ENCODE data around the gene PRDM7. TPM values are rescaled to one million over a fixed set of nuclear protein-coding genes. Genes with fewer than 3 reads are reported as not detected.
A peak's percentile ranks its signal among the peaks of the same experiment; 100 is the strongest.
"Not testable (repeated sequence)": the region's sequence is repeated elsewhere in the genome, so short reads cannot be mapped to it uniquely, and the experiment has no call there.

The PRDM7 gene
- total and polyA plus RNA-seq, 2 of the 8 experiments (the other 6 are each of a cell fraction or from before 2014, with no cell fraction given): 0.02 TPM; not detected in 1

DNA sequence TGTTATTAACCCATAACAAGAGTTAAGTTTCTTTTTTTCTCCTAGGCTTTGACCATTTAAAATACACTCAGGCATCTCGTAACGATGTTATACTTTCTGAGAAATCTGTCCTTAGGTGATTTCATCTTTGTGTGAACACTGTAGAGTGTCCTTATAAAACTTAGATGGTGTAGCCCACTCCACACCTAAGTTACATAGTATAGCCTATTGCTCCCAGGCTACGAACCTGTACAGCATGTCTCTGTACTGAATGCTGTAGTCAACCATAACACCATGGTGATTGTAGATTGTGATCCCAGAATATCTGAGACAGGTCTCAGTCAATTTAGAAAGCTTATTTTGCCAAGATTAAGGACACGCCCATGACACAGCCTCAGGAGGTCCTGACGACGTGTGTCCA is 30.5 kb upstream of the PRDM7 start:
- H3K36me3 ChIP-seq (ENCODE audit: control insufficient read depth in 2 of 4, insufficient read depth in 4 of 4, low read length in 3 of 4); H3K4ac ChIP-seq (replicated peaks; ENCODE audit: insufficient read length, low read depth, low read length); H3K23me2 ChIP-seq (ENCODE audit: low read depth, low read length); H2BK5ac ChIP-seq (ENCODE audit: low read depth, low read length); CTCF ChIA-PET (ENCODE audit: partially characterized antibody); H3K18ac ChIP-seq (ENCODE audit: extremely low read depth, low read length); H4K20me1 ChIP-seq (replicated peaks in 1 of 2; ENCODE audit: control insufficient read depth in 1 of 2, insufficient read depth in 2 of 2, low read length in 2 of 2); H3K27me3 ChIP-seq (replicated peaks in 1 of 4; ENCODE audit: control insufficient read depth in 3 of 4, extremely low read depth in 1 of 4, insufficient read depth in 3 of 4, low read length in 3 of 4); H3K79me1 ChIP-seq (ENCODE audit: low read depth, low read length); H3K27ac ChIP-seq (ENCODE audit: low read depth, low read length); H2AK5ac ChIP-seq (ENCODE audit: low read depth, low read length); H4K8ac ChIP-seq (ENCODE audit: extremely low read depth, insufficient read depth, low read length); H3K4me1 ChIP-seq (replicated peaks in 1 of 4; ENCODE audit: control insufficient read depth in 3 of 4, insufficient read depth in 4 of 4, low read length in 3 of 4); H2BK120ac ChIP-seq (replicated peaks; ENCODE audit: low read depth, low read length); H3K23ac ChIP-seq (ENCODE audit: insufficient read length); H2BK12ac ChIP-seq (ENCODE audit: low read depth, low read length); H2AFZ ChIP-seq (ENCODE audit: low read length); DNase-seq (ENCODE audit: low read depth in 1 of 2, low spot score in 2 of 2); H3K9me3 ChIP-seq (ENCODE audit: insufficient read depth in 2 of 2, low read depth in 1 of 2, low read length in 1 of 2); FAIRE-seq; H3K4me3 ChIP-seq (ENCODE audit: extremely low read depth in 1 of 4, insufficient read depth in 2 of 4, low read depth in 3 of 4, low read length in 4 of 4); H3K56ac ChIP-seq (replicated peaks; ENCODE audit: insufficient read length, low read depth, low read length); H3K14ac ChIP-seq (ENCODE audit: insufficient read length); H4K91ac ChIP-seq (replicated peaks; ENCODE audit: insufficient read length, low read length); POLR2A ChIA-PET (ENCODE audit: partially characterized antibody); H3K9ac ChIP-seq (replicated peaks in 1 of 4; ENCODE audit: extremely low read depth in 1 of 4, low read depth in 3 of 4, low read length in 3 of 4); H2BK20ac ChIP-seq (ENCODE audit: low read length); H3K4me2 ChIP-seq (ENCODE audit: insufficient read depth in 1 of 2, low read depth in 2 of 2, low read length in 2 of 2); H3K79me2 ChIP-seq (ENCODE audit: control insufficient read depth in 1 of 2, insufficient read depth in 2 of 2, low read length in 2 of 2); H2BK15ac ChIP-seq (ENCODE audit: low read length); H4K5ac ChIP-seq (ENCODE audit: insufficient read length, low read depth, low read length): not testable (repeated sequence)
- WGBS, 2 experiments (ENCODE audit: extremely low coverage in 1 of 2, insufficient coverage in 1 of 2, insufficient read length in 1 of 2, insufficient replicate concordance in 2 of 2, low coverage in 1 of 2, low lambda C conversion rate in 2 of 2, missing lambda C conversion rate in 1 of 2): 80% methylated on average over 1 of the region's 6 CpGs; no CpG with 5 or more reads in 1 of the 2 experiments

DNA sequence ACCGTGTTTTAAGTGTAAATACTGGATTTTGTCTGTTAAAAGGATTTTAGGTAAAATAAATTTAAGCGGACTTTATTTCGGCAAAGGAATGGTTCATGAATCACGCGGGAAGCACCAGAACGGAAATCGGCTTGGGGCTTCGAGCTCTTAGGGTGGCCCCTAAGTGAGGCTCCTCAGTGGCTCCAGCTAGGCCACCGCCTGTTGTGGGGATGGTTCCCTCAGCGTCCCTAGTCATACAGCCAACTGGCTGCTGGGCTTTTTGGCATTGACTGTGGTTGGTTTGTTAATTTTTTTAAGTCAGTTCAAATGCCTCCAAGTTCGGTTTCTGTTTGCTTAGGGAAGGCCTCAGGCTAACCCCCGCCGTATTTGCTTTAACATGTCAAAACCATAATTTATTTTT is 29.9 kb upstream of the PRDM7 start:
- H3K56ac ChIP-seq (replicated peaks; ENCODE audit: insufficient read length, low read depth, low read length); H2BK120ac ChIP-seq (replicated peaks; ENCODE audit: low read depth, low read length); H3K79me1 ChIP-seq (ENCODE audit: low read depth, low read length); H2AFZ ChIP-seq (ENCODE audit: low read length); H3K4me2 ChIP-seq (ENCODE audit: insufficient read depth in 1 of 2, low read depth in 2 of 2, low read length in 2 of 2); H3K18ac ChIP-seq (ENCODE audit: extremely low read depth, low read length); H3K27me3 ChIP-seq (replicated peaks in 1 of 4; ENCODE audit: control insufficient read depth in 3 of 4, extremely low read depth in 1 of 4, insufficient read depth in 3 of 4, low read length in 3 of 4); H4K8ac ChIP-seq (ENCODE audit: extremely low read depth, insufficient read depth, low read length); H4K5ac ChIP-seq (ENCODE audit: insufficient read length, low read depth, low read length); DNase-seq (ENCODE audit: low read depth in 1 of 2, low spot score in 2 of 2); H2BK12ac ChIP-seq (ENCODE audit: low read depth, low read length); H3K9me3 ChIP-seq (ENCODE audit: insufficient read depth in 2 of 2, low read depth in 1 of 2, low read length in 1 of 2); H3K9ac ChIP-seq (replicated peaks in 1 of 4; ENCODE audit: extremely low read depth in 1 of 4, low read depth in 3 of 4, low read length in 3 of 4); H3K14ac ChIP-seq (ENCODE audit: insufficient read length); FAIRE-seq; H3K36me3 ChIP-seq (ENCODE audit: control insufficient read depth in 2 of 4, insufficient read depth in 4 of 4, low read length in 3 of 4); H3K4me1 ChIP-seq (replicated peaks in 1 of 4; ENCODE audit: control insufficient read depth in 3 of 4, insufficient read depth in 4 of 4, low read length in 3 of 4); H4K91ac ChIP-seq (replicated peaks; ENCODE audit: insufficient read length, low read length); H3K4ac ChIP-seq (replicated peaks; ENCODE audit: insufficient read length, low read depth, low read length); H2BK5ac ChIP-seq (ENCODE audit: low read depth, low read length); H3K79me2 ChIP-seq (ENCODE audit: control insufficient read depth in 1 of 2, insufficient read depth in 2 of 2, low read length in 2 of 2); H2AK5ac ChIP-seq (ENCODE audit: low read depth, low read length); H2BK15ac ChIP-seq (ENCODE audit: low read length); H4K20me1 ChIP-seq (replicated peaks in 1 of 2; ENCODE audit: control insufficient read depth in 1 of 2, insufficient read depth in 2 of 2, low read length in 2 of 2); H3K27ac ChIP-seq (ENCODE audit: low read depth, low read length); POLR2A ChIA-PET (ENCODE audit: partially characterized antibody); H3K23me2 ChIP-seq (ENCODE audit: low read depth, low read length); CTCF ChIA-PET (ENCODE audit: partially characterized antibody); H3K23ac ChIP-seq (ENCODE audit: insufficient read length); H2BK20ac ChIP-seq (ENCODE audit: low read length): not testable (repeated sequence)
- 84% methylated on average over 8 of the region's 13 CpGs; no CpG with 5 or more reads in 1 of the 2 experiments for WGBS, 2 experiments (ENCODE audit: extremely low coverage in 1 of 2, insufficient coverage in 1 of 2, insufficient read length in 1 of 2, insufficient replicate concordance in 2 of 2, low coverage in 1 of 2, low lambda C conversion rate in 2 of 2, missing lambda C conversion rate in 1 of 2)
- peak overlapping the region in 1 of 4 experiments; percentile 53; a peak in 1 of 8 replicates for H3K4me3 ChIP-seq (ENCODE audit: extremely low read depth in 1 of 4, insufficient read depth in 2 of 4, low read depth in 3 of 4, low read length in 4 of 4)

Measured in H1 (cell line).